Left ventricle myocardium superior (tissue), 1 donor: ENCODE results near the gene BNC2. TPM values are rescaled to one million over a fixed set of nuclear protein-coding genes. Genes with fewer than 3 reads are reported as not detected.

Experiments used
- ATAC-seq: fragments of 200-7000 bp; cut with Tn5 transposase; one replicate; pipeline ENCODE4 v1.9.1; 2020; ENCODE audit warnings: mild to moderate bottlenecking, moderate library complexity
- DNase-seq: peaks from one replicate; pipeline ENCODE4 v3.0.0-alpha.2; 2020
- intact Hi-C: fragments of 100-400 bp; cut with micrococcal nuclease; formaldehyde crosslinking; loops from one replicate; pipeline ENCODE4 v1.11.0; 2022
- total RNA-seq: library from RNA; stranded (reverse); fragmentation: NEBNext Ultra II Directional; extraction: Animal tissue kit (Norgen Biotek cat#: 25700); gene quantifications from one replicate; pipeline ENCODE4 v1.2.1, GENCODE V29; 2021
- donor health status: DM: no; HTN: yes; CAD: no; lungs with severe emphysema.

Gene BNC2
- total RNA-seq, 1 donor from 2014 or later, result 6.3 TPM

DNA sequence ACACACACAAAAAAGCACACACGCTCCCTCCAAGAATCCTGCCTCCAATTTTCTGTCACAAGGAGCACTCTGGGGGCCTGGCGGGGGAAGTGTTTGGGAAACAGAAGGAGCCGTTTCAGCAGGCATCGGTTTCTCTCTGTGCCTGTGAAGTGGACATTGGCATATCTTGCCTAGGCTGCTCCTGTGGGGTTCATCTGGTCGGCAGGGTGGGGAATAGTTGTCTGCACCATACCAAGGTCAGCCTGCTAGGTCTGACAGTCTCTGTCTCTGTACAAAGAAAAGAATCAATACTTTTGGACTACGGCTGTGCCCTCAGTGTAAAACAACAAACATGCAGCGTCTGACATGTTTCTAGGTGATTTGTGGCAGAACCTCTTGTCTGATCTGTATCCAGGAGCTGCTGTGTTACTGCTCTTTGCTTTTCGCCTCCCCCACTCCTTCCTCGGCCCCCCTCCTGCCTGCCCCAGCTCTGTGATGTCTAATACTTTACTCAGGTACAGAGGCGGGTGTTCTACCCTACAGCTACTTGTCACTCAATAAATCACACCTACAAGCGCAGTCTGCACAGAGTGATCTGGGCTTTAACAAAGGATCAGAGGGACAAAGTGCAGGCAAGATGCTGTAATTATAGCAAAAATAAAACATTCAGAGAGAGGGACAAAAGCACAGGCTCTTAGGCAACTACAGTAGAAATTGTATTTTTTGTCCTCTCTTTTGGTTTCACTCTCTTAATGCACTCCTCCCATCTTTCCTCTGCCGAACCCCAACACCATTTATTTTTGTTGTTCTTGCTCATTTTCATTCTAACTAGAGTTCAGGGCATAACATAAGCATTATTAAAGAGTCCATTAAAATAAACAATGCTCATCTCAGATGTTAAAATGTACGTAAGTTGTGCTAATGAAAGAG is 216.7 kb downstream of the BNC2 start:
- intact Hi-C loops, result no loop called here
- DNase-seq (no peak), ATAC-seq (peak; percentile 60)

DNA sequence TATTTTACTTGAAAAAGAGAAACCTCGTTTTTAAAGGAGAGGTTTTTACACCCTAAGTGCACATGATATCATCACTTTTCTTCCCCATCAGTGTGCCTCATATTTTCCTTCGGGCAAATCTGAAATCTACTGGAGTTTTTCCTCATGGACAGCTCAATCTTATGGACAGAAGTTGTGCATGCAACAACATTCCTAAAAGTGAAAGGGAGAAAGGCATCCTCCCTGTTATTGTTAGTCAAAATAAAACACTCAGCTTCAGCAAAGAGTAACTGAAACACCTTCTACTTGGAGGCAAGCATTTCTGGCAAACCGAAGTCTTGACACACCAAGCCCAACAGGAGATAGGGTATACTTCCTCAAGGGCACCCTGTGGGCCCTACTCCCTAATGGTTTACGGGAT is 217.9 kb downstream of the BNC2 start:
- ATAC-seq (no peak), DNase-seq (no peak)
- intact Hi-C loops, result no loop called here

DNA sequence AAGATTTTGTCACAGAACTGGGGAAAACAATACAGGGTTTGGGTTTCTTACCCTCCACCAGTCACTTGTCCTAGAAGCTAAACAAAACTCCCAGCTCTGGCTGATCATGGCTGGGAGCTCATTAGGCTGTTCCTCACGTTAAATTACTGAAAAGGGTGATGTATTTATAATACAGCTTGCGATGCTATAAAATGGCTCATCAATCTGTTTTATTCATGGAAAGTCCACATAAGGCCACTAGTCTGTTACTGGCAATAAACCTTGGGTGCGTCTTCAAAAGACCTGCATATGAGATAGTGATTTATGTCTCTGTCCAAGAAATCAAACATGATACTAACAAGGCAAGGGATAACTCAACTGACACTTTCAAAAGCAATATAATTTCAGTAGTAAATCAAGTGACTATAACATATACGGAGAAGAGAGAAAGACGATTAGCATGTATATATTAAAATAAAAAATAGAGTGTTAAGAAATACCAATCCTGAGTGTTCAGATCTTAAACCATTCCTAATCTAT is 219.0 kb downstream of the BNC2 start:
- ATAC-seq, result no peak

DNA sequence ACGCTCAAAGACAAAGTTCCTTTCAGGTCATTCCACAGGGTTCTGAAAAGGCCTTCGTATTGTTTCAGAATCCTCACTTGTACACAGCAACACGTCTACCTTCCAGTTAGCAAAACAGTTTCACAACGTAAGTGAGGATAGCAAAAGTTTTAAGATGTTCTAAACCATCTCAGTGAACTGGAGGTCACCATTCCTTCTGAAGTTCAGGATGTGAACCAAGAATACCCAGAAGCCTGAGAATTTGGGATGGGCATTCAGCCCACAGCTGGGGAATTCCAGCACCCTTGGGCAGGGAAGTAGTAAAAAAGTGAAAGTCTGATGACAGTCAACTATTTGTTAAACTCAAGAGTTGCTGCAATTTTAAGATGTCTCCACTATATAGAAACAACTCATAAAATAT is 224.5 kb downstream of the BNC2 start:
- ATAC-seq (no peak), DNase-seq (no peak)
- intact Hi-C loops, result no loop called here

More for the DNA sequence above, 219.0 kb downstream of the BNC2 start:
- no peak for DNase-seq
- intact Hi-C loops, result no loop called here

DNA sequence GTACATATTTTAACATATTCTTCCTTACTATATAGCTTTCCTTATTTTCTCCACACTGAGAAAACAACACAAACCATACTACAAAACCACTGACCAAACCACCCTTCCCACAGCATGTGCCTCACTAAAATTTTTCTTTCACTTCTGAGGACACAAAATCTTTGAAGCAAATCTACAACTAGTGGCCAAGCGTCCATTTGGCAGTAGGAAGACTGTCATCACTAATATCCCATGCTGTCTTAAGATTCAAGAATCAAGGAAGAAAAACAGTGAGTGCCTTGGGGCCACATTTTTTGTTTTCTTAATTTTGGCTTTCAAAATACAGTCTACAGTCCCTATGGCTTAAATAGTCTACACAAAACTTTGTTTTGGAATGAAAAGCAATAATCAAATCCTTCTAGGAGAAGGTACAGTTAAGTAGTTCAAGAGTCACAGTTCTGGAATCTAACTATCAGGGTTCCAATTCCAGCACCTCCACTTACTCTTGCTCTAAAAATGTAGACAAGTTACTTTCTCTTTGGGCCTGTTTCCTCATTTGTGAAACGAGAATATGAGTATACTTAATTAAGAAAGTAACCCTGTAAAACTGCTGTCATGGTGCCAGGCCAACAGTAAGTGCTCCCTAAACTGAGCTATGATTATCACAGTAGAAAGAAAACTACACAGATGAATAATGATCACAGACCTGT is 227.9 kb downstream of the BNC2 start:
- peak; percentile 43 for ATAC-seq
- DNase-seq, result no peak
- intact Hi-C loops, result no loop called here

DNA sequence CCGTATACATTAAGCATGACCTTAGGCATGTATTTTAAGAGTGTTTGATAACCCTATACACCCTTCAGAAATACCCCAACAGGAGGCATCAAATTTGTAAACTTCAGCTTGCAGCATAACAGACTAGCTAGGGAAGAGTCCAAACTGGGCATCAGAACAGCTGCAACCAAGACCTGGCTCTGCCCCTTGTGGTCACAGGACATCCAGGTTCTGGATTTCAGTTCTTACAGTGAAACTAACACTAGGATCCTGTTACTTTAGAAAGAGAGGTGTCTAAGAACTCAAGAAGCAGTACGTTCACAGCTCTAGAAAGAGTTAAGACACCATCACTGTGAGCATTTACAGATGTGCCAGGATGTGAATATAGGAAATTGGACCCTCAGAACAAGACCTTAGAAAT is 229.8 kb downstream of the BNC2 start:
- DNase-seq, result no peak

DNA sequence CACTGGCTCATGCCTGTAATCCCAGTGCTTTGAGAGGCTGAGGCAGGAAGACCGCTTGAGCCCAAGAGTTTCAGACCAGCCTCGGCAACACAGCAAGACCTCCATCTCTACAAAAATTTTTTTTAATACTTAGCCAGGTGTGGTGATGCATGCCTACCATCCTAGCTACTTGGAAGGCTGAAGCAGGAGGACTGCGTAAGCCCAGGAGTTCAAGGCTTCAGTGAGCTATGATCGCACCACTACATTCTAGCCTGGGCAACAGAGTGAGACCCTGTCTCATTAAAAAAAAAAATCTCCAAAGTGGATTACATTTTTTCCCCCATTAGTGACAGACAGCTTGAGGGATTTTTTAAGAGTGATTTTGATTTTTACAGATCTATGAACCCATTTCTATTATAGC is 230.8 kb downstream of the BNC2 start:
- ATAC-seq, result no peak
- intact Hi-C loops, result no loop called here
- no peak for DNase-seq

More for the DNA sequence above, 229.8 kb downstream of the BNC2 start:
- intact Hi-C loops, result no loop called here
- no peak for ATAC-seq

DNA sequence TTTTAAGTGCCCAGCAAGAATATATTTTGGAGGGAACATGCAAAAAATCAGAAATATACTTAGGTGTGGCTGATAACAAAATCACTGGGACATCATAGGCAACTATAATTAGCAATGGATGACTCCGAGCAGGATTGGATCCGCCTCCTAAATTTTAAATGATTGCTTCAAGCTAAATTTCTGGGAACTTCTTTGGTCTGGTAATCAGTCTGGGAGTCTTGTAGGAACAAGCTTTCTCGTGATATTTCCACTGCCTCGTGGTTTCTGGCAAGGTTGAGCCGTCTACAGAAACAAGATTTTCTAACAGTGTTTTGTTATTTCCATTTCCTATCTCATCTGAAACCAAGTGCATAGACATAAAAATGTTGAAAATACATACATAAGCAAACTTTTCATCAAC is 232.6 kb downstream of the BNC2 start:
- no peak for DNase-seq
- ATAC-seq, result no peak
- intact Hi-C loops, result no loop called here

DNA sequence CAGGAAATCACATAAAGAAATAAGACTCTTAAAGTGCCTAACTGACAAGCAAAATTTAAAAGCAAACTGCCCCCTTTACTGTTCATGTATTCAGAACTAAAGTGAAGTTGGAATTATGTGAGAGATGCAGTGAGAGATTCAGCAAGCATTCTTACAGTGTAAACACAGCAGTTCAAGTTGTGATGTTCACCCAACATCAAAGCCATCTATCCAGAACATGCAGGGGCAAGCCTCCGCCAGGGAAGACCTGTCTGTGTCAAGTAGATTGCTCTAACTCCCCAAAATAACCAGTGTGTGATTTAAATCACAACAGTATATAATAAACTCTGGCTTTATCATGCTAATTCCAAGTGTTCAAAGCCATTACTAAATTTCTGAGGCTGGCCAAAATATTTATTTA is 233.3 kb downstream of the BNC2 start:
- DNase-seq (no peak), ATAC-seq (no peak)
- intact Hi-C loops, result no loop called here

DNA sequence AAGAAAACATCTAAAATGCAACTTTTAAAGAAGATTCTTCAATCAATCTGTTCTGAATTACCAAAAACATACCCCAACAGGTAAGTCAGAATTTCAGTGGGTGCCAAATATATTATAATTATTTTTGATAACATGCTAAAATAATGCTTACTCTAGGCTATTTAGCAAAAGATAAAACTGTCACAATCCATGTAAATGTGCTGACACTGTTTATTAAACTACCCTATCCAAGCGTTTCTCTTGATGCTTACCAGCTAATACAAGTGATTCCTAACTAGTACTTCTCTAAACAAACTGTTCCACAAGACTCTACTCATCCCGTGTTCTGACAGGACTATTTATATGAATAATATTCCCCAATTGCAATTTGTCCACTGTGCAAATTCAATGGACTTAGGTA is 236.7 kb downstream of the BNC2 start:
- ATAC-seq (no peak), DNase-seq (no peak)
- intact Hi-C loops, result no loop called here

DNA sequence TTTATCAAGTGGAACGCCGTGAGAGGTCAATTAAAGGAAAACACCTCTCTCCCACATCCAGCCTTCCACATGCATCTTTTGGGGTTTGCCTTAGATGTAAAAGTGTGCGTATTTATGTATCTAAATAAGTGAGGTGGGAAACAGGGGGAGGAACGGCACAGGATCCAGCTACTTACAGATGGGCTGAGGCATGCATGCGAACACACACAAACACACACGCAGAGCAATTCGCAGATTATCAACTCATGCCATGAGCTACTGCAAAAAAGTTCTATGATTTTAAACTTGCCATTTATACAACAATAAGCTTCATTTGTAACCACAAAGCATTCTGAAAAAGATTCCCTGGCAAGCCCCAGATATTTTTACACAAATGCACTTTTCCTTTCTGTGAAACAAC is 242.1 kb downstream of the BNC2 start:
- intact Hi-C loops, result no loop called here

DNA sequence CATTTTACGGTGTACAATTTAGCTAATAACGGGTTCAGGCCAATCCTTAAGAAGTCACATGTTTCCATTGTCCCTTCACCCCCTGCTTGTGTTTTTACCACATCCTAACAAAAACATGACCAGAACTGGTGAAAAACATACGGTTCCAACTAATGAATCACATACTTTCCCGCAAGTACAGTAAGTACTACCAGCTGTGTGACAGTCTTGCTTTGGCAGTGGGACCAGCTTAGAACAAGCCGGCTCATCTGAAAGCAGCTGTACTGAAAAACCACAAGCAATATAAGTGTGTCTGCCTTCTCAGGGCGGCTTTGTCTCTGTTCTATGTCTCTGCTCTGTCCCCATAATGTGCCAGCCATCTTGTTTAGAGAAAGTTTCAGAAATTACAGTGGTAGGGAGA is 242.5 kb downstream of the BNC2 start:
- DNase-seq (peak; percentile 36), ATAC-seq (peak; percentile 91)
- intact Hi-C loops, result no loop called here

More for the DNA sequence above, 242.1 kb downstream of the BNC2 start:
- DNase-seq, result no peak
- no peak for ATAC-seq

DNA sequence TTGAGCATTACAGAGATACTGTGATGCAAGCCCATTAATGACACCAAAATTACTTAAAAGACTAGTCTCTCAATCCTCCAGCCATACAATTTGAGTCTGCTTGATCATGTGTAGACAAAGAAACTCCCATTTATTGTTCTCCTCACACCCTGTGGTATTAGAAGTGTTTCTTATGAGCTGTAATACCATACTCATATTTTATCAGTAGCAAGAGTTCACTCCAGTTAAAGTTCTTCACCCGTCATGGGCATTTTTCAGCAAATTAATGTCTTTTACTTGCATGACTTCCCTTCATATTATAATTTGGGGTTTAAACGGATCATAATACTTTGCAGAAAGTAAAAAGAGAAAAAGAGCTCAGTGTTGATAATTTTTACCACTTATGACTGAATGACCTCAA is 242.9 kb downstream of the BNC2 start:
- intact Hi-C loops, result no loop called here
- ATAC-seq (no peak), DNase-seq (no peak)

DNA sequence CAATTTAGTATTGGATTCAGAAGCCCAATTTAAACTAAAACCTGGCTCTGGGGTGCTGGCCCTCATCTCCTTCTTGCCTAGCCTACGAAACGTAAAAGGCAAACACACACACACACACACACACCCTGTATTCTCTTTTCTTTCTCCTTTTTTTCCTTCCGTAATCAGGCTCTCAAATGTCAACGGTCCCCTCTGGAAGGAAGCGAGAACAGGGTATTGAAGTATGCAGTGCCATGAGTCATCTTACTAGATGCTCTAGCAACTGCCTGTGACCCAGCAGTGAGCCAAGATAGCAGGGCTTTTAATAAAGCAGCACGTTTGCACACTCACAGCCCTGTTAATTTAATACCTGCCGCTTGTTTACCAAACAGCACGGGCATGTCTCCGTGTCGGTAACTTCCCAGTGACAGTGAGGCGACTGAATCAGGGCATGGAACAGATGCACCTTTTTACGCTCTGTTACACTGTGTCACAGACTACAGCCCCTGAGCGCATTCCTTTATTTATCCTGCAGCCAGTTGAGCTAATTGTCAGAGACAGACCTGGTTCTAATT is 243.8 kb downstream of the BNC2 start:
- DNase-seq, result no peak
- peak; percentile 85 for ATAC-seq
- intact Hi-C loops, result no loop called here

DNA sequence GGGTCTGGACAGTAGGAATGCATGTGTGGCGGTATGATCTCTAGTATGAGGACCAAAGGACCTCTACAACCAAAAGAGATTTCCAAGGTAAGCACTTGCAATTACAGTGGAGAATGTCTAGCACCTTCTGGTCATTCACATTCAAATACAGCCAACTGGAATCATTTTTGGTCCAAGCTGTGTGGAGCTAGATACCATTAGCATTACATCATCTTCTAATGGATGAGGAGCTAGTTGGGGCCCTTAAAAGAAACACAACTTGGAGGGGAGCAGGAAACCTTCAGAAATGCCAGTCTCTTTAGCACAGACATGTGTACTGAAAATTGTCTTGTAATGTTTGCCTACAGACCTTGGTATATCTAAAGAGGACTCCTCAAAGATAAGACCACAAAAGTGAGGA is 244.7 kb downstream of the BNC2 start:
- DNase-seq (no peak), ATAC-seq (peak; percentile 35)
- intact Hi-C loops, result no loop called here

DNA sequence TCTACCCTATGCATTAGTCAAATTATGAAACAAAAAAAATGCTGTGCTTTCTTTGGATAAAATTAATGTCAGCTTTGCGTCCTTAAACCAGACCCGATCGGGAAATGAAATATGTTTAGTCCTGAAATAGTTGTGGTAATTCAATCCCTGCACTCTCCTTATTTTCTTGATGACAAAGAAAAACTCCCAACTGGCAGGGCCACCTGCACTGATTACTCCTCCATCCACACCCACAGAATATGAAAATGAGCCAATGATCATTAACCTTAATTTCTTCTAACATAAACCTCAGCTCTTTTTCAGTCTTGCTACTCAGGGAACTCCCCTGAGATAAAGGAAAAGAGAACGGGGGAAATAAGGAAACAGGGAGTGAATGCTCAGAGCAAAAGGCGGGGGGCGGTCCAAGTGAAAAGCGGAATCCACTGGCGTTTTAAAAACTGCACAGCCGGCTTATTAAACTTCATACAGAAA is 245.3 kb downstream of the BNC2 start:
- intact Hi-C loops, result no loop called here
- no peak for DNase-seq
- ATAC-seq, result no peak

DNA sequence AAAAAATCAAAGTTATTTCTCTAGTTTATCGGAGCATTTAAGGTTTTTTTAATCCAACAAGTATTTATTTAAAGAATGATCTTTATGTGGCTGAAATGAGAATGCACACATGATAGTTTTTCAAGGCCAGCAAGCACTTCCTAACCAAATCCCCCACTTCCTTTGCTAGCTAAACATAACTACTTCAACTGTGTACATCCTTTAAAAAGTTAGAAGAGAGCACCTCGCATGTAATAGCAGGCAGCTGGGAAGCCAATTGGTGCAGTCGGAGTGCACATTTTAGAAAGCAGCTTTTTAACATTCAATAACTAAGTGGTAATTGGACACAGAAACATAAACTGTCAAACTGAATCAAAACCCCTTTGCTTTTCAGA is 245.7 kb downstream of the BNC2 start:
- ATAC-seq, result no peak
- DNase-seq, result no peak
- intact Hi-C loops, result no loop called here

DNA sequence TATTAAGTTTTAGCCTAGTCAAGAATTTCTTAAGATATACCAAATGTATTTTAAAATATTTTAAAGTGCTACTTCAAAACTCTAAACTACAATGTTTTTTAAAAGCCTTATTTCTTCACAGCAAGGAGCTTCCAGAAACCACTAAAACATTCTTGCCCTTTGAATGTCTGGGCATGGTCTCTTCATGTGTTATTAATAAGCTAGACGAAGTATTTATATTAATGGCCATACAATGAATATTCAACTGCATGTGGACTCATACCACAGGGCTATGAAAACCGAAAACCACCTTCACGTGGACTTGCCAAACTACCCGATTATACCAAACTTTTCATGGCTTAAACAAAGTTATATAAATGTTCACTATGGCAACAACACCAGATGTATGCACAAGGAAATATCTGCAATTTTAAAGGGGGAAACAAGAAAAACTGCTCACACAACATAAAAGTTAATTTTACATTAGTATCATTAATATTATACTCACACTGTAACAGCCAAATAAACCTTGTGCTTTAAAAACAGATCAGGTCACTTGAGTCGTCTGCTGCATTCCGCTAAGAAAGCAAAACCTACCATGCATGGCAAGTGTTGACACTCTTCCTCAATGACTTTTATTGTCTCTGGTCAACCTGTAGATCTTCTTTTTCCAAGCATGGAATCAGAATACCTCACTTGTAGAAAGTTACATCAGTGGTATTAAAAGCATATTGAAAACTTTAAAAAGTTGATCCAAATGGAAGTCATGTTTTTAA is 246.3 kb downstream of the BNC2 start:
- DNase-seq (no peak), ATAC-seq (no peak)
- intact Hi-C loops, result no loop called here

DNA sequence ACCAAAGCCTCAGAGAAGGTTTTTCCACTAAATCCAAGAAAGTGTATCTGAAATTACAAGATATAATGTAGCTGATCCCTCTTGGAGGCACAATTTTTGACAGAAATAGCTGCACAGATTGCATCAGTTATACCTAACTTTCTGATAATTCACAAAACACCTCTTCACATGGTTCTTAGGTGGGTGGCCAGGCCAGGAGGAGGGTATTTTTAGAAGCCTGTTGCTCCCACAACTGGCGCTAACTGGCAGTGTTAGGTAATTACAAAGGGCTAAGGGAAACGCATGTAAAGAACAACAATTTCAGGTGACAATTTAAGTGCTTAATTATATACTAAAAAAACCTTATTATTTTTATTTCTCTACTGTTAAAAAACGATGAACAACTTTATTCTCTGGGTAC is 247.9 kb downstream of the BNC2 start:
- DNase-seq (no peak), ATAC-seq (no peak)
- intact Hi-C loops, result no loop called here
